Right hindlimb (tissue), 1 donor: ENCODE results near the gene SEM1.
"Not testable (repeated sequence)": the region's sequence is repeated elsewhere in the genome, so short reads cannot be mapped to it uniquely, and the experiment has no call there.

Source experiments
- DNase-seq: peaks from one replicate; pipeline ENCODE4 v3.0.0-alpha.2; 2018

The SEM1 gene

GRCh38 chr7:96700516-96700915, 9.1 kb downstream of the SEM1 start:
- no peak for DNase-seq

DNA sequence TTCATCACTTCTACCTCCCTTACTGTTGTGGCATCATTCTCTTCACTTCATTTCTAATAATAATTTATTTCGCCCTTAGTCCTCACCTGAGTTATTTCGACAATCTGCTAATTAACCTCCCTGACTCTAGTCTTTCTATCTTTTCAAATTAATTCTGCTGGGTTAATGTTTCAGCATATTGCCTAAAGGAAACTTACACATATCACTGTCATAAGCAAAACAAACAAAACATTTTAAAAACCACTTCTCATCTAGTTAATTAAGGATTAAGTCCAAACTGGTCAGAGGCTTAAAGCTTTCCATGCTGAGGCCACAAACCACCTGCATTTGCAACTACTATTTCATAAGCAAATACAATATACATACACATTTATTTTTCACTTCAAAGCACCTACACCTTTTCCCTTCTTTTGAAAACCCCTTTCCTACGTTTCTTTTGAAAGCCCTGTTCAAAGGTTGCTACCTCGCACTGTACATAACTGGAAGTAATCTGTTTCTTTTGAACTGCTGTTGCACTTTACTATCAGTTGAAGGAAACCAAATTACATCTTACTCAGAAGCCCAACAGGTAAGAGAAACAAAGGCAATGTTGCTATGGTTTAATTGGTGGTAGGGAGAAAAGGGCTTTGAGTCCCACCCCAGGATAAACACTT, 10.3 kb downstream of the SEM1 start:
- no peak for DNase-seq

DNA sequence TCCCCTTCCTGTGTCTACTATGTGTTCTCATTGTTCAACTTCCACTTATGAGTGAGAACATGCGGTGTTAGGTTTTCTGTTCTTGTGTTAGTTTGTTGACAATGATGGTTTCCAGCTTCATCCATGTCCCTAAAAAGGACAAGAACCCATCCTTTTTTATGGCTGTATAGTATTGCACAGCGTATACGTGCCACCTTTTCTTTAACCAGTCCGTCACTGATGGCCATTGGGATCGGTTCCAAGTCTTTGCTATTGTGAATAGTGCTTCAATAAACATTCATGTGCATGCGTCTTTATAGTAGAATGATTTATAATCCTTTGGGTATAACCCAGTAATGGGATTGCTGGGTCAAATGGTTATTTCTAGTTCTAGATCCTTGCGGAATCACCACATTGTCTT, 11.2 kb downstream of the SEM1 start:
- not testable (repeated sequence) for DNase-seq

- no peak for DNase-seq
Measured at GRCh38 chr7:96697822-96698221, 11.8 kb downstream of the SEM1 start.

- DNase-seq, result no peak
Measured at GRCh38 chr7:96695581-96695980, 14.1 kb downstream of the SEM1 start.

GRCh38 chr7:96694082-96694481, 15.6 kb downstream of the SEM1 start:
- DNase-seq, result no peak

DNA sequence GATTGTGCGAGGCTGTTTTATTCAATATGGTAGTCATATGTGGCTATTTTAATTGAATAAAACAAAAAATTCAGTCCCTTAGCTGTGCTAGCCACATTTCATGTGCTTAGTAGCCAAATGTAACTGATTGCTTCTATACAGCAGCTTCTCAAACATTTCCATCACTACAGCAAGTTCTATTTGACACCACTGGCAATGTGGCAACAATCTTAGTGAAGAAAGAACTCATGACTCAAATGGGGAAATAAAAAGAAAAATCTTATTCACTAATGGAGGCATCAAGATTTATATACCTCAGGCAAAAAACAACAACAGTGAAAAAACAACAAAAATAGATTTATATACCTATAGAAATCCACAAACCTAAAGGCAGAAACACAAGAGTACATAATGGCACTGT, 17.9 kb downstream of the SEM1 start:
- no peak for DNase-seq

- DNase-seq, result no peak
Measured at GRCh38 chr7:96689414-96689813, 20.2 kb downstream of the SEM1 start.

- DNase-seq, result no peak
Measured at GRCh38 chr7:96686305-96686704, 23.3 kb downstream of the SEM1 start.

GRCh38 chr7:96685755-96686154, 23.9 kb downstream of the SEM1 start:
- DNase-seq, result no peak

GRCh38 chr7:96685353-96685752, 24.3 kb downstream of the SEM1 start:
- DNase-seq, result no peak

DNA sequence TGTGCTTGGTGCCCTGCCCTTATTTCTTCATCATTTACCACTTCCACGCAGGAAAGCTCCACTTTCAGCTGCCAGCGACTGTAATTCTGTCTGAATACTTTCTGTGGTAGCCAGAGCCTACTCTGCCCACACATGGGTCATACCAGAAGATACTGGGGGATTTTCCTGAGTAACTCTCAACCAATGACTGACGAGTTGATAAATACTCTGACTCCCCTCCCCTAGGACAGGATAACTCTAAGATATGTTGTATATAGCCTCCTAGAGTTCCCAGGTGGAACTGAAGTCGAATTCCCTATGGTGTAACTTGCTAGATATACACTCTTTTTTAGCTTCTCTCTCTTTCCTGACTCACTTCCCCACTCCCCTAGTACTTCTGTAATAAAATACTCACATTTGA, 29.8 kb downstream of the SEM1 start:
- DNase-seq, result no peak

GRCh38 chr7:96676919-96677318, 32.7 kb downstream of the SEM1 start:
- no peak for DNase-seq

GRCh38 chr7:96675548-96675947, 34.1 kb downstream of the SEM1 start:
- DNase-seq, result no peak

GRCh38 chr7:96674565-96674964, 35.1 kb downstream of the SEM1 start:
- DNase-seq, result no peak

GRCh38 chr7:96671854-96672253, 37.8 kb downstream of the SEM1 start:
- DNase-seq, result no peak

DNA sequence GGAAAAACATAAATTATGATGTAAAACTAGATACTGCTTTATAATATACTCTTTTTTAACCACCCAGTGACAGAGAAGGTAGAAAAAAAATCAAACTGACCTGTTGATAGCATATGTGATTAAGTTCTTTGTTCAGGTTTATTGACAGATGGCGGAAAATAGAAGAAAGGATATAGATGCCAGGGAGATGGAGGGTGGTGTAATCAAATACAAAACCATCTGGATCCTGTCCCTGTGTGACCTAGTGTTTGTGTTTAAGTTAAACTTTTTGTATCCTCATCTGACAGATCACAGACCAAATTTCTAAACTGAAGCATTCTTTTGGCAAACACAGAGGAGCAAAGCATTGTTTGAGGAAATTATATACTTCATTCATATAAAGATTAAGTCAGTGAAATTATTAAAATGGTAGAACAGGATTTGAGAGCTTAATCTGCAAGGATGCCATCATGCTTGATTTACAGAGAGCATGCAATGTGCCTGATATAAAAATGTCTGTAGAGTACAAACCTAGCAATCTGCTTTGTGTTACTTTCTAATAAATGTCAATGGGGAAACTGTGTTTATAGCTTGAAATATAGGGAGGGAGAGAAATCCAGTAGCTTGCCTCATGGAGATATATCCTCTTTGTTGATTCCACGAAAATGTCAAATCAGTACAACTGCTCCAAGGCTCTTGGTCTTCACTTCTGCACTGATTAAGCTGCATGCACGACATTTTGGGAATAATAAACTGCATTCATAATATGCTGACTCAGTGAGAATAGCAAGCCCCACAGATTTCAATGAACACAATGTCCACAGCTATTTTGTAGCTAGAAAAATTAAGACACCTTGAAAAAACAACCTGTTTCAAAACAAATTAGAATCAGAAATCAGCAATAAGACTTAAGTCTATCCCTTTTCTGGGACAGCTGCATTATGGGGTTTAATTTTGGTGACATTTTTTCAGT, 39.0 kb downstream of the SEM1 start:
- DNase-seq, result no peak

DNA sequence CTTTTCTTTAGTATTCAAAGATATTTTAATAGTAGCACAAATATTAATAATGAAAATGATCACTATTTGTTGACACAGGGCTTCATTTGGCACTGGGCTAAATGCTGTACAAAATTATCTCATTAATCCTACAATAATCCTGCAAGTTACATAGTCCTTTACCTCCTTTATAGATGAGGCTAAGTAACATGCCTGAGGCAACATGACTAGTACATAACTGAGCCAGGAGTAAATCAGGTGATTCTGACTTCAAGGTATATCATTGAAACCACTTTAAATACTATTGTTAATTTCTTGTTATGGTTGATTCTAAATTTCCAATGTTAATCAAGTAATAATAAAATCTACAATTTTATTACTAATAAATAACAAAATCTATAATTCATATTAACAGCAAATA, 39.8 kb downstream of the SEM1 start:
- no peak for DNase-seq

- DNase-seq, result peak; percentile 39
Measured at GRCh38 chr7:96667026-96667425, 42.6 kb downstream of the SEM1 start.

DNA sequence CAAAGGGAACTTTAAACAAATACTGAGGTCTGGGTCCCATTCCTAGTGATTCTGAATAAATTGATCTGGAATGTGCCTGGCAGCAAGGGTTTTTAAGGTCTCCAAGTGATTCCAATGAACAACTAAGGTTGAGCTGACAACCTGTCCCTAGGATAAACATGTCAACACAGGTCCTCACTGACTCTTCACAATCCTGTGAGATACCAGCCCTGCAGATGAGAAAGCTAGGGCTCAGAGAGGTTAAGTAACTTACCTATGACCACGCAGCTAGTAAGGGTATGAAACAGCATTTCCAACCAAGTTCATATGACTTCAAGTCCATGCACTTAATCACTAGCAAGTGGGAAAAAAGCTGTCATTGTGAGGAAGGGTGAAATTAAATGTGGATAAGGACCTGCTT, 44.0 kb downstream of the SEM1 start:
- DNase-seq, result no peak

DNA sequence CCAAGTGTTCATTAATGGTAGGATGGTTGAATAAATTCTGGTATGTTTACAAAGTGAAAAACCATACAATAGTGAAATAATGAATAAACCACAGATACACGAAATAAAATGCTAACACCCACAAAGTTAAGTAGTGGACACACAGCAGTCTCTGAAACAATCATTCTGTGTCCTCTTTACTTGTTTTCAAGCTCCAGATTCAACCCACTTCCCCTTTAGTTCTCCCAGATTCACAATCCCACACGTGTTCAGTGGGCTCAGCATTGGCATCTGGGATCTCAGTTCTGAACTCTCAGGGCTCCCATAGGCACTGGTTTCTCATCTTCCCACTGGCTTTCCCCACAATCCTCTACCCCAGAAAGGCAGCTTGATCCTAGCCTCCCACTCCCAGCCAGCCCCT, 44.9 kb downstream of the SEM1 start:
- DNase-seq, result no peak

GRCh38 chr7:96663871-96664445, 45.7 kb downstream of the SEM1 start:
- DNase-seq, result no peak

DNA sequence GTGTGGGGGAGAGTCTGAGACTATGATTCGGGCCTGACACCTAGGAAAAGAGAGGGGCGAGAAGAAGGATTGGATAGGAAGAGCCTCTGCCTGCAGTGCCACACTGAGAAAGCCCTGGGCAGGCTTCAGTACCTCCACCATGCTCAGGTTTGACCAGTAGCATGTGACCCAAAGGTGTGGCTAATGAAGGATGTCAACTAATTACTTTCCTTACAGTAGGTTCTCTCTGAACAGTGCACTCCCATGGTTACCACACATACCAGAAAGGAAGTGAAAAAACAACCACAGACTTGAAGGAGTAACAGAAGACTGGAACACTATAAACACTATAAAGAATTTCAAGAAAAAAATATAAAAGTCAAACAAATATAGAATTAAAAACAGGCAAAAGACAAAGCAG, 46.2 kb downstream of the SEM1 start:
- DNase-seq, result no peak

- DNase-seq, result not testable (repeated sequence)
Measured at GRCh38 chr7:96662151-96662550, 47.5 kb downstream of the SEM1 start.
